GM12864 (cell line): ENCODE measurements around the gene USP17L30.

Experiments
- DNase-seq: peaks from one replicate; pipeline ENCODE4 v3.0.0-alpha.2; 2011; ENCODE audit warnings: low read depth
- H3K4me3 ChIP-seq: 2 replicates; pipeline ENCODE4 v1.5.1; 2011; ENCODE audit warnings: mild to moderate bottlenecking, low read depth, low read length, control low read depth
- TF ChIP-seq, protein P1 (sequence below): IDR thresholded peaks from 2 replicates; pipeline ENCODE4 v1.5.1; 2011; ENCODE audit warnings: low read depth, mild to moderate bottlenecking, moderate library complexity, low read length, control low read depth, inconsistent platforms; ENCODE audit errors: missing control alignments

Gene USP17L30

DNA sequence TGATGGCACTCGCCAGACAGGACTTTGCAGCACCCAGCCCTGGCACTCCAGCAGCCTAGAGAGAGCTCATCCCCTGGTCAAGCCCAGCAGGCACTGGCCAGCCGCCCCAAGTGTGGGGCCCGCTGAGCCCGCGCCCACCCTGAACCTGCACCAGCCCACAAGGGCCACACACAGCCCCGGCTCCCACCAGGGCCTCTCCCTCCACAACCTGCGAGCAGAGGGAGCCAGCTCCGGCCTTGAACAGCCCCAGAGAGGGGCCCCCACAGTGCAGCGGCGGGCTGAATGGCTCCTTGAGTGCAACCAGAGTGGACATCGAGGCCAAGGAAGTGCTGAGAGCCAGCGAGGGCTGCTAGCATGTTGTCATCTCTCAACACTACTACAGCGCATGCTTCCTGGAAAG lies 46.9 kb downstream of the USP17L30 start:
- TF ChIP-seq, protein P1, sequence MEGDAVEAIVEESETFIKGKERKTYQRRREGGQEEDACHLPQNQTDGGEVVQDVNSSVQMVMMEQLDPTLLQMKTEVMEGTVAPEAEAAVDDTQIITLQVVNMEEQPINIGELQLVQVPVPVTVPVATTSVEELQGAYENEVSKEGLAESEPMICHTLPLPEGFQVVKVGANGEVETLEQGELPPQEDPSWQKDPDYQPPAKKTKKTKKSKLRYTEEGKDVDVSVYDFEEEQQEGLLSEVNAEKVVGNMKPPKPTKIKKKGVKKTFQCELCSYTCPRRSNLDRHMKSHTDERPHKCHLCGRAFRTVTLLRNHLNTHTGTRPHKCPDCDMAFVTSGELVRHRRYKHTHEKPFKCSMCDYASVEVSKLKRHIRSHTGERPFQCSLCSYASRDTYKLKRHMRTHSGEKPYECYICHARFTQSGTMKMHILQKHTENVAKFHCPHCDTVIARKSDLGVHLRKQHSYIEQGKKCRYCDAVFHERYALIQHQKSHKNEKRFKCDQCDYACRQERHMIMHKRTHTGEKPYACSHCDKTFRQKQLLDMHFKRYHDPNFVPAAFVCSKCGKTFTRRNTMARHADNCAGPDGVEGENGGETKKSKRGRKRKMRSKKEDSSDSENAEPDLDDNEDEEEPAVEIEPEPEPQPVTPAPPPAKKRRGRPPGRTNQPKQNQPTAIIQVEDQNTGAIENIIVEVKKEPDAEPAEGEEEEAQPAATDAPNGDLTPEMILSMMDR: no peak
- no peak overlapping the region for H3K4me3 ChIP-seq
- DNase-seq: no peak
